ENCODE measurements around the gene RAD1.
"Not testable (repeated sequence)": the region's sequence is repeated elsewhere in the genome, so short reads cannot be mapped to it uniquely, and the experiment has no call there.

RAD1 gene

DNA sequence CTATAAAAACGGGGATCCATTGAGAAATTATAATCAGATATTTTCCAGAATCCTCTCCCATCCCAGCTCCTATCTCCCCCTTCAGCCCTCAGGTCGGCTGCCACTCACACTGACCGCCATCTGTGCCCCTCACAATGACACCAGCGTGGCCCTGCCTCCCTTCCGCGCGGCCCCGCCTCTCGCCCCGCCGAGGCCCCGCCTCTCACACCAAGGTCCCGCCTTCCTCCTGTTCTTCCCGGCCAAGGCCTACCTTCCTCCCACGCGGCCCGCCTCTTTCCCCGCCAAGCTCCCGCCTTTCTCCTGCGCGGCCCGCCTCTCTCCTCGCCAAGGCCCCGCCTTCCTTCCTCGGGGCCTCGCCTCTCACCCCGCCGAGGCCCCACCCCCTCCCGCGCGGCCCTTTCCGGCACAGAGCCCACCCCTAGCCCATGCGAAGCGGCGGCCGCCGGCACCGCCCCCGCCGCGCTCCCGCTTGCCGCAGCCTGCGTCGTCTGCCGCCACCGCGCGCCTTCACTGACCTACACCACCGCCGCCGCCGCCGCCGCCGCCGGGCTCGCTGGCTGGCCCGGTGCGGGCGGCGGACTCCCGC lies 13.9 kb upstream of the RAD1 start, which contains the start of gene DNAJC21:
DNAJC21 (plus strand) TSS at position 426 of the 586 bp plus-strand sequence. CDS start 261 bp downstream, outside the sequence.
- peak within 1 kb of the TSS; percentile 95 for H3K27ac ChIP-seq
- ChIA-PET POLR2A (ENCODE audit: low non-redundant PET) (interaction anchor here (0.6 to 1.7 kb wide), 4 partner anchors 11 to 201 kb away, joined by 3 to 6 read pairs (median 4); partner anchors contain the start of genes BRIX1 and RAD1), CTCF (interaction anchor here (0.6 to 0.7 kb wide), 3 partner anchors 48 to 454 kb away, joined by 3 to 4 read pairs (median 3); no protein-coding TSS in a partner anchor)
- DNase-seq (ENCODE audit: low spot score) = peak; percentile 99
- TF ChIP-seq, protein P1, sequence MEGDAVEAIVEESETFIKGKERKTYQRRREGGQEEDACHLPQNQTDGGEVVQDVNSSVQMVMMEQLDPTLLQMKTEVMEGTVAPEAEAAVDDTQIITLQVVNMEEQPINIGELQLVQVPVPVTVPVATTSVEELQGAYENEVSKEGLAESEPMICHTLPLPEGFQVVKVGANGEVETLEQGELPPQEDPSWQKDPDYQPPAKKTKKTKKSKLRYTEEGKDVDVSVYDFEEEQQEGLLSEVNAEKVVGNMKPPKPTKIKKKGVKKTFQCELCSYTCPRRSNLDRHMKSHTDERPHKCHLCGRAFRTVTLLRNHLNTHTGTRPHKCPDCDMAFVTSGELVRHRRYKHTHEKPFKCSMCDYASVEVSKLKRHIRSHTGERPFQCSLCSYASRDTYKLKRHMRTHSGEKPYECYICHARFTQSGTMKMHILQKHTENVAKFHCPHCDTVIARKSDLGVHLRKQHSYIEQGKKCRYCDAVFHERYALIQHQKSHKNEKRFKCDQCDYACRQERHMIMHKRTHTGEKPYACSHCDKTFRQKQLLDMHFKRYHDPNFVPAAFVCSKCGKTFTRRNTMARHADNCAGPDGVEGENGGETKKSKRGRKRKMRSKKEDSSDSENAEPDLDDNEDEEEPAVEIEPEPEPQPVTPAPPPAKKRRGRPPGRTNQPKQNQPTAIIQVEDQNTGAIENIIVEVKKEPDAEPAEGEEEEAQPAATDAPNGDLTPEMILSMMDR (conservative IDR thresholded peaks at IDR 0.05; ENCODE audit: low read depth) = no peak

DNA sequence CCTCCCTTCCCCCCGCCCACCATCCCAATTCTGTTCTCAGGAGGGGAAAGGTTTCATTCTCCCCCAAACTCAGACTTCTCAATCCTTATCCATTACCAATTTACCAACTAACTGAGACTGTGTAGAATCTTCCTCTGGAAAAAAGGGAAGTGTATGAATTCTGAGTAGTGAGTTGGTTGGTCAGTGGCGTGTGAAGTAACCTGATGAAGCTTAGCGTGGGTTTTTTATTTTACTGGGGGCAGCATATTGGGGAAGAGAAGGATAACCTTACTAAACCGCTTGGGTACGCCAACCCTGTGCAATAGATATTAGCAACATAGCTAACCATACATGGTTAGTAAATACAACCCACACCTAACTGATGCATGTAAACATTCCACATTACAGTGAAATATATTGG lies 13.0 kb upstream of the RAD1 start:
- TF ChIP-seq, protein P1 (conservative IDR thresholded peaks at IDR 0.05; ENCODE audit: low read depth) = no peak
- ChIA-PET POLR2A (ENCODE audit: low non-redundant PET) (interaction anchor here (0.9 kb wide), 1 partner anchor 13 kb away, joined by 3 read pairs; the partner anchor contains the start of gene RAD1), CTCF (no interaction called here)
- no peak overlapping the region for H3K27ac ChIP-seq
- no peak for DNase-seq (ENCODE audit: low spot score)

DNA sequence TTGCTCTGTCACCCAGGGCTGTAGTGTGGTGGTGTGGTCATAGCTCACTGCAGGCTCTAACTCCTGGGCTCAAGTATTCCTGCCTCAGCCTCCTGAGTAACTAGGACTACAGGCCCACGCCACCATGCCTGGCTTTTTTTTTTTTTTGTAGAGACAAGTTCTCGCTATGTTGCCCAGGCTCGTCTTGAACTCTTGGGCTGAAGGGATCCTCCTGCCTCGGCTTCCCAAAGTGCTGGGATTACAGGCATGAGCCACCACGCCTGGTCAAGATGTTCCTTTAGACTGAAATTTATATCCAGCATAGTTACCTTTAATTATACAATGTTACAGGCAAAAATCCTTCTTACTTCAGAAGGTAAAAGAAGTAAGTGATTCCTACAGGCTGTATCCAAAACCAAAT lies 12.5 kb upstream of the RAD1 start:
- ChIA-PET CTCF (no interaction called here), POLR2A (ENCODE audit: low non-redundant PET) (no interaction called here)
- TF ChIP-seq, protein P1 (conservative IDR thresholded peaks at IDR 0.05; ENCODE audit: low read depth) = no peak
- H3K27ac ChIP-seq = peak overlapping the region; percentile 35
- no peak for DNase-seq (ENCODE audit: low spot score)

DNA sequence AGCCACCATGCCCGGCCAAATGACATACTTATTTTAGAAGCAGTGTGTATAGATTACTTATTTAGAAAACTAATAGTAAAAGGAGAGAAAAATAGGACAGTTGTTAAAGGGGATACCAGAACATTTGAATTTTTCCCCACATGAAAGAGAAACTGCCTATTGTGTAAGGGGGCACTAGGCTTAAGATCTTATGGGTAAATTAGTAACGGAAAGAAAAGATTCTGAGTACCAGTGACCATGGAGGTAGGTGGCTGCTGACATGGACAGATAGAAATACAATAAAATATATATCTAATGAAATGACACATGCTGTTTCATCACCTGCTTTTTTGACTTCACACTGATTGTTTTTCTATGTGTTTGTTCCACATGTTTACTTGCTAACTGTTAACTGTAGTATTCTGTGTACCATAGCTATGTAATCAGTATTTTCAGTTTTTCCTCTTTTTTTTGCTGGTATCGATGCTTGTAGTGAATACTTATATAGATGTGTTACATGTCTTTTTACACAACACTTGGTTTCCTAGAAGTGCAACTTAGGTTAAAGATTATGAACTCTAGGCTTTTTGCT lies 11.1 kb upstream of the RAD1 start:
- POLR2A ChIA-PET (ENCODE audit: low non-redundant PET) = no interaction called here

DNA sequence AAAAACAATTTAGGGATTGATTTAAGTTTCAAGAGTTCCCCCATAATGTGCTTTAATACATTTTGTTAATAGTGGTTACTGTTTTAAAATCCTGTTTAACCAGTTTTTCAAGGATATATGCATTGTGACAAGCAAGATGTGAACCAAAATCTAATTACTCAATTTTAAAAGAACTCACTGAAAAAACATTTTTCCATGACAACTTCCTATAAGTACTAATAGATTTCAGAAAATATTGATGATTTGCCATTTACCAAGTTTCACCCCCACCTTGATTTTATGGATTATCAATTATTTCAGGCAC lies 9.1 kb upstream of the RAD1 start:
- ChIA-PET POLR2A (ENCODE audit: low non-redundant PET) (no interaction called here), CTCF (no interaction called here)
- DNase-seq (ENCODE audit: low spot score) = no peak
- TF ChIP-seq, protein P1 (conservative IDR thresholded peaks at IDR 0.05; ENCODE audit: low read depth) = no peak
- no peak overlapping the region for H3K27ac ChIP-seq

More for the DNA sequence above, 11.1 kb upstream of the RAD1 start:
- TF ChIP-seq, protein P1 (conservative IDR thresholded peaks at IDR 0.05; ENCODE audit: low read depth) = no peak
- CTCF ChIA-PET = no interaction called here
- no peak for DNase-seq (ENCODE audit: low spot score)
- peak overlapping the region; percentile 26; the same call in 1 of the 2 replicates for H3K27ac ChIP-seq

DNA sequence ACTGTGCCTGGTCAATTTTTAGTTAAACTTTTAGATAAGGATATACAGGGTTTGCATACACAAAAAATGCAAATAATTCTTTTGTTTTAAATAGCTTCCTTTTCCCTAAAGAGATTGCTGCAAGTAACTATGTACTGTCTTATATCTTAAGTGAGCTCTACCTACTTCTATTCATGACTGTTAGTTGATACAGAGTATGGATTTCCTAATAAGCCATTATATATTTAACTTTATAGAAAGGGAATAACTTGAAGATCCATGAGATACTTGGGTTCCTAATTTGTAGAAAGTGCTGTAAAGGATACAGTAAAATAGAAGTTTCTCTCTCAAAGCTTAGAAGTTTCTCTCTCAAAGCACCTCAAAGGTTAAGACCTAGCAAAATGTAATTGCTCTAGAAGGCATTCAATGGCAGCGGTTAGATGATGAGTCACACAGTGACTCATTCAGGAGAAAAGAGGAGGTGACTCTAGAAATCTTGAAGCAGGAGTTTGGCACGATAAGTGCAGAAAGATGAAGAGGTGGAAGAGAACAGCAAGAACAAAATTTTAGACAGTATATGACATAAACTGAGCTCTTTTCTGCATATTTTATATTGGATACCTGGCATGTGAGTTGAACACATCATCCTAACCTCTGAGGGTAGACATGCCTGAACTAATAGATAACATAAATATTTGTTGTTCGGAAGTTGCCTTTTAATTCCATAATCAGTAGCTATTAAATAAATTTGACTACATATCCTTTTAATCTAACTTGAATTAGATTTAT lies 8.6 kb upstream of the RAD1 start:
- POLR2A ChIA-PET (ENCODE audit: low non-redundant PET) = interaction anchor here (1.0 kb wide), 1 partner anchor 8 kb away, joined by 4 read pairs; the partner anchor contains the start of genes BRIX1 and RAD1
- peak; percentile 81 for DNase-seq (ENCODE audit: low spot score)
- TF ChIP-seq, protein P1 (conservative IDR thresholded peaks at IDR 0.05; ENCODE audit: low read depth) = no peak
- peak overlapping the region; percentile 81 for H3K27ac ChIP-seq
- CTCF ChIA-PET = interaction anchor here (0.6 kb wide), 1 partner anchor 405 kb away, joined by 3 read pairs; no protein-coding TSS in a partner anchor

DNA sequence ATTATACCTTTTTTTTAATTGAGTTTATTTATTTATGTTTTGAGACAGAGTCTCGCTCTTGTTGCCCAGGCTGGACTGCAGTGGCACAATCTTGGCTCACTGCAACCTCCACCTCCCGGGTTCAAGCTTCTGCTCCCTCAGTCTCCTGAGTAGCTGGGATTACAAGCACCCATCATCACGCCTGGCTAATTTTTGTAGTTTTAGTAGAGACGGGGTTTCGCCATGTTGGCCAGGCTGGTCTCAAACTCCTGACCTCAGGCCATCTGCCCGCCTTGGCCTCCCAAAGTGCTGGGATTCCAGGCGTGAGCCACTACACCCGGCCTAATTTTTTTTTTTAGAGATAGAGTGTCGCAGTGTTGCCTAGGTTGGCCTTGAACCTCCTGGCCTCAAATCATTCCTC lies 8.0 kb upstream of the RAD1 start:
- ChIA-PET POLR2A (ENCODE audit: low non-redundant PET) (interaction anchor here (1.0 kb wide), 1 partner anchor 7 kb away, joined by 4 read pairs; the partner anchor contains the start of genes BRIX1 and RAD1), CTCF (interaction anchor here (0.6 kb wide), 1 partner anchor 405 kb away, joined by 3 read pairs; no protein-coding TSS in a partner anchor)
- H3K27ac ChIP-seq = peak overlapping the region; percentile 81
- DNase-seq (ENCODE audit: low spot score) = not testable (repeated sequence)
